GM10847 (cell line): Measurements from ENCODE around the gene PPIE.

Experiments used
- POLR2A ChIP-seq: IDR thresholded peaks from 2 replicates; pipeline ENCODE4 v1.6.1; 2011; ENCODE audit not compliant: insufficient read length; ENCODE audit errors: extremely low read depth

The PPIE gene

GRCh38 chr1:39707506-39707905, 31.2 kb upstream of the PPIE start:
- TF ChIP-seq POLR2A, result no peak

GRCh38 chr1:39711104-39711965, 27.3 kb upstream of the PPIE start:
- TF ChIP-seq POLR2A, result no peak

GRCh38 chr1:39711966-39712340, 26.7 kb upstream of the PPIE start:
- no peak for TF ChIP-seq POLR2A

DNA sequence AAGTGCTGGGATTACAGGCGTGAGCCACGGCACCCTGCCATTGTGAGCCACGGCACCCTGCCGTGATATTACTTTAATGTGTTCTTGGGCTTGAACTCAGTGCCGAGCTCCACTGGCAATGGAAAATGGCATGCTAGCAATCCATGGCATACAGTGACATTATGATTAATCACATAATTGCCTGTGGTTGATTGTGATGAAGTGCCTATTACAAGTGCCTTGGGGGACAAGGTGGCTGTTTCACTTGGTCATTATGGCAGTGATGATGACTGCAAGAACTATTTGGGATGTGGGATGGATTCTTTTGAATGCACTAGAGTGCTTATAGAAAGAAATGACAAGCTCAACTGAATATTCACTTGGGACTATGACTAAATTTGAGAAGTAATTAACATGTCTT, 25.1 kb upstream of the PPIE start:
- no peak for TF ChIP-seq POLR2A

GRCh38 chr1:39717809-39718208, 20.9 kb upstream of the PPIE start:
- TF ChIP-seq POLR2A, result no peak

GRCh38 chr1:39720094-39720999, 18.3 kb upstream of the PPIE start:
- no peak for TF ChIP-seq POLR2A

GRCh38 chr1:39721664-39722063, 17.0 kb upstream of the PPIE start:
- TF ChIP-seq POLR2A, result no peak

- no peak for TF ChIP-seq POLR2A
Measured at GRCh38 chr1:39722495-39722894, 16.2 kb upstream of the PPIE start.

DNA sequence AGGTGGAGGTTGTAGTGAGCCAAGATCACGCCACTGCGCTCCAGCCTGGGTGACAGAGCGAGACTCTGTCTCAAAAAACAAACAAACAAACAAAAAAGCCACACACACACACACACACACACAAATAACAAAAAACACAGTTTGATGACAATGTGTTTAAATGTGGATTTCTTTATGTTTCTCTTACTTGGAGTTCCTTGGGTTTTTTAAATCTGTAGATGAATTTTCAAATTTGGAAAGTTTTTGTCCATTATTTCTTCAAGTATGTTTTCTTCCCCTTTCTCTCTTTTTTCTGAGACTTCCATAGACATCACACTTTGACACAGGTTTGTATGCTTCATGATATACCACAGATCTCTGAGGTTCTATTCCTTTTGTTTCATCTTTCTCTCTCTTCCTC, 12.1 kb upstream of the PPIE start:
- no peak for TF ChIP-seq POLR2A

GRCh38 chr1:39727221-39727931, 11.3 kb upstream of the PPIE start:
- TF ChIP-seq POLR2A, result no peak

DNA sequence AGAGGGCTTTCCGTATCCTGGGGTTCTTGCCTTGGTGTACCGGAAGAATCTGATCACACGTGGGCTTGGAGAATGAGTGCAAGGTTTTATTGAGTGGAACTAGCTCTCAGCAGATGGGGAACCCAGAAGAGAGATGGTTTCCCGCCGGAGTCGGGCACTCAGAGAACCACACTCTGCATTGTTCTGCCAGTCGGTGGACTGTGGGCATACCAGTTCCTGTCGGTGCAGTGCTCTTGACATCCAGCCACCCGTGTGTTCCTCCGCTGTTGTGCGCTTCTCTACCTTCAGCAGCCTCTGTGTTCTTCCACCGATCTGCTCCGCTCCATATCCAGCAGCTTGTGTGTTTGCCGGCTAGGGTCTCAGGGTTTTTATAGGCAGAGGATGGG, 10.8 kb upstream of the PPIE start:
- TF ChIP-seq POLR2A, result no peak

GRCh38 chr1:39729030-39729429, 9.7 kb upstream of the PPIE start:
- no peak for TF ChIP-seq POLR2A

DNA sequence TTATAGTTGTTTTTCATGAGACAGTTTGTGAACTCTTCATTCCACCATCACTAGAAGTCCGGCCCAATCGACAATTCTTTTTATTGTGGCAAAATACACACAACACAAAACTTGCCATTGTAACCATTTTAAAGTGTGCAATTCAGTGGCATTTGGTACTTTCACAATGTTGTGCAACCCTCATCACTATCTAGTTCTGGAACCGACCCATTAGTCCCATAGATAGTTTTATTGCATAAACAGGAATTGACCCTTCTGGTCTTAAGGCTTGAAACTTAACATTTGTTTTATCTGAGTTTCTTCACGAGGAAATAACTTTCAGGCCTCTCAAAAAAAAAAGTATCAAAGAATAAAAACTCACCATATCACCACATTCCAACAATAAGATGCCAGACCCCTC, 8.8 kb upstream of the PPIE start:
- no peak for TF ChIP-seq POLR2A

DNA sequence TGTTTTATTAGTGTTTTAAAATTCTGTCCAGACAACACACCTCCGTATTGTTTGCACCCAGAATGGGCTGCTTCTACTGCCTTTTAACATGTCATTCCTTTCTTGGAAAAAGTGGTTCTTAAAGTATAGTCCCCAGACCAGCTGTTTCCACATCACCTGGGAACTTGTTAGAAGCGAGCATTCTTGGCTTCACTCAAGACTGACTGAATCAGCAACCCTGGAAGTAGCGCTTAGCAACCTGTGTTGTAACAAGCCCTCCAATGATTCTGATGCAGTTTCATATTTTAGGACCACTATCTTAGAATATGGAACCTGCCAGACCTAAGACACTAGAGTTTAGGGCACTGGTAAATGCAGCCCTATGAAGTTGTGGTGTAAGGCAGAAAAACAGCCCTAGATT, 6.0 kb upstream of the PPIE start:
- TF ChIP-seq POLR2A, result no peak

DNA sequence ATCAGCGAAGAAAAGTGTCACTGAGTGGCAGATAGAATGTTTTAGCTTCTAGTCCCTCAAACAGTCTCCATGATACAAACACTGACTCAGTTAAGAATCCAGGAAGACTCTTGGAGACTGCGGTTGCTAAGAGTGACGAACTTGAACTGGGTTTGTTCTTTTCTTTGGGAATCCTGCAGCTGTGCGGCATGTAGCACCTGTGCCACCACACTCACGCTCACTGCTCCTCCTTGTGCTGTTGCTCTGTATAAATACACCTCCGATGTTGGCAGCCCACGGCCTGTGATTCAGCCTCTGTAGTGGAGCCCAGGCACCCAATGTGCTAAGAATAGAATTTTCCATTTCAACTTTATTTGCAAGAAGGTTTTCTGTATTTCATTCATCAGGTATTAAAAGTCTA, 5.5 kb upstream of the PPIE start:
- TF ChIP-seq POLR2A, result no peak

- no peak for TF ChIP-seq POLR2A
Measured at GRCh38 chr1:39735731-39736130, 3.0 kb upstream of the PPIE start.
